ENCODE measurements around the gene AARSD1. TPM values are rescaled to one million over a fixed set of nuclear protein-coding genes. Genes with fewer than 3 reads are reported as not detected.
"Not testable (repeated sequence)": the region's sequence is repeated elsewhere in the genome, so short reads cannot be mapped to it uniquely, and the experiment has no call there.

The AARSD1 gene
- polyA plus RNA-seq (ENCODE audit: insufficient read length in 12 of 12): 10 to 100 TPM in 11 of 12 donors, not detected in 1; 42.1 to 75.5 (median 48.0) TPM
- long read RNA-seq, donor 1, transcript AARSD1-202 (12 exons, 1,322 nt): major isoform, 10 of 11 reads
- long read RNA-seq, donor 1, partial matches to known transcripts: 0 of 11 reads
- long read RNA-seq, donor 1, other reads (novel, unspliced or antisense): 0 of 11 reads
- long read RNA-seq, donor 2, transcript AARSD1-202 (12 exons, 1,322 nt): major isoform, 9 of 9 reads
- long read RNA-seq, donor 2, partial matches to known transcripts: 0 of 9 reads
- long read RNA-seq, donor 2, other reads (novel, unspliced or antisense): 0 of 9 reads
- long read RNA-seq, donor 3, transcript AARSD1-202 (12 exons, 1,322 nt): major isoform, 5 of 6 reads
- long read RNA-seq, donor 3, partial matches to known transcripts: 0 of 6 reads
- long read RNA-seq, donor 3, other reads (novel, unspliced or antisense): 0 of 6 reads
- long read RNA-seq, donor 4, transcript AARSD1-202 (12 exons, 1,322 nt): major isoform, 6 of 8 reads
- long read RNA-seq, donor 4, partial matches to known transcripts: 0 of 8 reads
- long read RNA-seq, donor 4, other reads (novel, unspliced or antisense): 0 of 8 reads
- long read RNA-seq, donor 5, transcript AARSD1-202 (12 exons, 1,322 nt): major isoform, 18 of 26 reads
- long read RNA-seq, donor 5, partial matches to known transcripts: 0 of 26 reads
- long read RNA-seq, donor 5, other reads (novel, unspliced or antisense): 0 of 26 reads
- long read RNA-seq, donor 6, transcript AARSD1-202 (12 exons, 1,322 nt): major isoform, 7 of 8 reads
- long read RNA-seq, donor 6, partial matches to known transcripts: 0 of 8 reads
- long read RNA-seq, donor 6, other reads (novel, unspliced or antisense): 0 of 8 reads
- long read RNA-seq, donor 7, transcript AARSD1-202 (12 exons, 1,322 nt): major isoform, 5 of 7 reads
- long read RNA-seq, donor 7, partial matches to known transcripts: 0 of 7 reads
- long read RNA-seq, donor 7, other reads (novel, unspliced or antisense): 0 of 7 reads
- long read RNA-seq, donor 8, transcript AARSD1-202 (12 exons, 1,322 nt): major isoform, 12 of 19 reads
- long read RNA-seq, donor 8, partial matches to known transcripts: 0 of 19 reads
- long read RNA-seq, donor 8, other reads (novel, unspliced or antisense): 0 of 19 reads
- long read RNA-seq, donor 9, transcript AARSD1-202 (12 exons, 1,322 nt): major isoform, 8 of 9 reads
- long read RNA-seq, donor 9, partial matches to known transcripts: 0 of 9 reads
- long read RNA-seq, donor 9, other reads (novel, unspliced or antisense): 0 of 9 reads
- long read RNA-seq, donor 10, transcript AARSD1-202 (12 exons, 1,322 nt): major isoform, 8 of 11 reads
- long read RNA-seq, donor 10, partial matches to known transcripts: 0 of 11 reads
- long read RNA-seq, donor 10, other reads (novel, unspliced or antisense): 0 of 11 reads
- long read RNA-seq, donor 11, transcript AARSD1-202 (12 exons, 1,322 nt): major isoform, 8 of 16 reads
- long read RNA-seq, donor 11, partial matches to known transcripts: 6 of 16 reads
- long read RNA-seq, donor 11, other reads (novel, unspliced or antisense): 0 of 16 reads

- peak; percentile 95 for DNase-seq
These were observed at the start of gene AARSD1 for GRCh38 chr17:42964161-42964932. Gene AARSD1 (minus strand): TSS chr17:42964454. CDS start chr17:42964440, 14 bp downstream.

- DNase-seq: no peak
These were observed 49.0 kb upstream of the AARSD1 start for GRCh38 chr17:43013296-43013695.

GRCh38 chr17:43011728-43012472 lies 47.6 kb upstream of the AARSD1 start:
- no peak for DNase-seq

- no peak for DNase-seq
These were observed 46.5 kb upstream of the AARSD1 start for GRCh38 chr17:43010667-43011308.

GRCh38 chr17:43006639-43007551 lies 42.6 kb upstream of the AARSD1 start, which contains the start of gene IFI35:
Gene IFI35 (plus strand): TSS chr17:43006784. CDS start chr17:43006948, 164 bp downstream.
- DNase-seq: peak; percentile 84

- DNase-seq: no peak
These were observed 39.4 kb upstream of the AARSD1 start for GRCh38 chr17:43003542-43004172.

- not testable (repeated sequence) for DNase-seq
These were observed 36.6 kb upstream of the AARSD1 start for GRCh38 chr17:43000894-43001293.

GRCh38 chr17:42999003-42999525 lies 34.8 kb upstream of the AARSD1 start:
- DNase-seq: no peak

GRCh38 chr17:42997984-42998938 lies 34.0 kb upstream of the AARSD1 start, which contains the start of gene RPL27:
Gene RPL27 (plus strand): TSS chr17:42998419. CDS start chr17:42998751, 332 bp downstream.
- DNase-seq: peak; percentile 100

GRCh38 chr17:42997390-42997983 lies 33.2 kb upstream of the AARSD1 start:
- no peak for DNase-seq

- DNase-seq: not testable (repeated sequence)
These were observed 29.7 kb upstream of the AARSD1 start for GRCh38 chr17:42993913-42994312.

GRCh38 chr17:42992872-42993271 lies 28.6 kb upstream of the AARSD1 start:
- DNase-seq: no peak

GRCh38 chr17:42991471-42991870 lies 27.2 kb upstream of the AARSD1 start:
- DNase-seq: no peak

GRCh38 chr17:42989726-42990652 lies 25.7 kb upstream of the AARSD1 start:
- DNase-seq: no peak
